Upper lobe of left lung (tissue), 4 donors: Measurements from ENCODE around the gene CAMK1D.

Experiments used
- POLR2A ChIP-seq, 4 donors: fragments of 450-650 bp; IDR thresholded peaks; one replicate each; pipeline ENCODE4 v1.5.1; 2016 to 2017; ENCODE audit warnings: antibody characterized with exemption in 4 of 4, mild to moderate bottlenecking in 2 of 4
- TF ChIP-seq, protein P1 (sequence below), 6 experiments: fragments of 450-650 bp in 4 of 6; fragments of 200-600 bp in 2 of 6; sonication (generic) in 2 of 6; IDR thresholded peaks; one replicate each; pipeline ENCODE4 v1.5.1; 2016 to 2019; ENCODE audit warnings: antibody characterized with exemption in 6 of 6

DNA sequence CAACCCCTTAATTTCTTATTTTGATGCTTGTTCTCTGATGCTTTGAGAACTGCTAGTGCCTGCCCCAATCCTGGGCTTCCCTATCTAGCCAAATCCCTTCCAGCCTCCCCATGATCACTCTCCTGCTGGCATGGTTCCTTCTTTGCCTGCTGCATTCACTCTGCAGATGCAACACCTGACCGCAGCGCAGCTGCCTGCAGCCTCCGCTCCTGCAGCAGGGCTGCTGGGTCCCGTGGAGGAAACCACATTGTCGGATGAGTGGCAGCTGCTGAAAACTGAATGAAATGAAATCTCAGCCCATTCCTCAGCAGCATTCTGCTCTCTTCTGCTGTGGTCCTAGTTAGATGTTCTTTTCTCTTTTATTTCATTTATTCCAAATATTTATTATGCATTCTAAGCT lies 331.9 kb downstream of the CAMK1D start:
- TF ChIP-seq, protein P1, sequence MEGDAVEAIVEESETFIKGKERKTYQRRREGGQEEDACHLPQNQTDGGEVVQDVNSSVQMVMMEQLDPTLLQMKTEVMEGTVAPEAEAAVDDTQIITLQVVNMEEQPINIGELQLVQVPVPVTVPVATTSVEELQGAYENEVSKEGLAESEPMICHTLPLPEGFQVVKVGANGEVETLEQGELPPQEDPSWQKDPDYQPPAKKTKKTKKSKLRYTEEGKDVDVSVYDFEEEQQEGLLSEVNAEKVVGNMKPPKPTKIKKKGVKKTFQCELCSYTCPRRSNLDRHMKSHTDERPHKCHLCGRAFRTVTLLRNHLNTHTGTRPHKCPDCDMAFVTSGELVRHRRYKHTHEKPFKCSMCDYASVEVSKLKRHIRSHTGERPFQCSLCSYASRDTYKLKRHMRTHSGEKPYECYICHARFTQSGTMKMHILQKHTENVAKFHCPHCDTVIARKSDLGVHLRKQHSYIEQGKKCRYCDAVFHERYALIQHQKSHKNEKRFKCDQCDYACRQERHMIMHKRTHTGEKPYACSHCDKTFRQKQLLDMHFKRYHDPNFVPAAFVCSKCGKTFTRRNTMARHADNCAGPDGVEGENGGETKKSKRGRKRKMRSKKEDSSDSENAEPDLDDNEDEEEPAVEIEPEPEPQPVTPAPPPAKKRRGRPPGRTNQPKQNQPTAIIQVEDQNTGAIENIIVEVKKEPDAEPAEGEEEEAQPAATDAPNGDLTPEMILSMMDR (IDR thresholded peaks at IDR 0.05): no peak
- TF ChIP-seq POLR2A (IDR thresholded peaks at IDR 0.05): no peak
